Fibroblast of lung (primary cell): Measurements from ENCODE around the gene CHSY1.

Experiments used
- EZH2 ChIP-seq: IDR thresholded peaks from 2 replicates; pipeline ENCODE4 v1.5.1; 2012; ENCODE audit warnings: low read length, control low read depth, mild to moderate bottlenecking; ENCODE audit errors: missing control alignments
- TF ChIP-seq, protein P1 (sequence below), 2 donors: IDR thresholded peaks in 1 of 2; conservative IDR thresholded peaks in 1 of 2; 1 replicate in 1 of 2; 2 replicates in 1 of 2; pipeline ENCODE4 v1.5.1; 2011 to 2012; ENCODE audit warnings: low read length in 2 of 2, control low read depth in 1 of 2, inconsistent platforms in 1 of 2, low read depth in 1 of 2, mild to moderate bottlenecking in 1 of 2

DNA sequence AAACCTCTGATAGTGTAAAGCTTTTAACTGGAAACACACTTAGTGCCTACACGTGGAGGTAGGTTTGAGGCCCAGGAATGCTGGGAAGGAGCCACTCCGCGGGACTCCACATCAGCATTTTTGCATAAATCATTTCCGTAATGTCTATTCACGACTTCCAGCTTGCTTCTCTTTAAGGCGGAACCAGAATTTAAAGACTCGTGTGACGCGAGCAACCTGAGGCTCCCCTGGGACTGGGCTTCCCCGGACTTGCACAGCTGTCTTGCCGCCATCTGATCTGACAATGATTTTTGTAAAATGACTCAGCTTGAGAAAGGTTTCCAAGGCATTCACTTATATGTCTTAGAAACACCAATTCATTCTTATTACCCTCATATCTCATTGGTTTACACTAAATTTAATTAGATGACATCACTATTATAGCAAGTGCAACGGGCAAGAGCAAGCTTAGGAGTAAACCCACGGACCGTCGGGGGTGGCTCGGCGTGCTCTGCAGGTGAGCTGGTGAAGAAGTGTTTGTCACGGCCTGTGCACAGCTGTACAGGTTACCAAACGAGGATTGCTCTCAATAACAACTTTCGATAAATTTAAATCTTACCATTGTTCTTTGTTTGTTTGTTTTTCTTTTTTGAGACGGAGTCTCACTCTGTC lies 95.2 kb downstream of the CHSY1 start:
- TF ChIP-seq, protein P1, sequence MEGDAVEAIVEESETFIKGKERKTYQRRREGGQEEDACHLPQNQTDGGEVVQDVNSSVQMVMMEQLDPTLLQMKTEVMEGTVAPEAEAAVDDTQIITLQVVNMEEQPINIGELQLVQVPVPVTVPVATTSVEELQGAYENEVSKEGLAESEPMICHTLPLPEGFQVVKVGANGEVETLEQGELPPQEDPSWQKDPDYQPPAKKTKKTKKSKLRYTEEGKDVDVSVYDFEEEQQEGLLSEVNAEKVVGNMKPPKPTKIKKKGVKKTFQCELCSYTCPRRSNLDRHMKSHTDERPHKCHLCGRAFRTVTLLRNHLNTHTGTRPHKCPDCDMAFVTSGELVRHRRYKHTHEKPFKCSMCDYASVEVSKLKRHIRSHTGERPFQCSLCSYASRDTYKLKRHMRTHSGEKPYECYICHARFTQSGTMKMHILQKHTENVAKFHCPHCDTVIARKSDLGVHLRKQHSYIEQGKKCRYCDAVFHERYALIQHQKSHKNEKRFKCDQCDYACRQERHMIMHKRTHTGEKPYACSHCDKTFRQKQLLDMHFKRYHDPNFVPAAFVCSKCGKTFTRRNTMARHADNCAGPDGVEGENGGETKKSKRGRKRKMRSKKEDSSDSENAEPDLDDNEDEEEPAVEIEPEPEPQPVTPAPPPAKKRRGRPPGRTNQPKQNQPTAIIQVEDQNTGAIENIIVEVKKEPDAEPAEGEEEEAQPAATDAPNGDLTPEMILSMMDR (conservative IDR thresholded peaks at IDR 0.05 in 1 of 2, IDR thresholded peaks at IDR 0.05 in 1 of 2; ENCODE audit: low read depth in 1 of 2, low read length in 2 of 2): no peak
- TF ChIP-seq EZH2: no peak
